Activated CD4-positive, alpha-beta T cell treated with anti-CD3 and anti-CD28 coated beads, Interleukin-2, amount 50 U/mL, for 16 hours (primary cell): Measurements from ENCODE around the gene AATF.

Experiments used
- DNase-seq: peaks from one replicate; pipeline ENCODE4 v3.0.0-alpha.2; 2020

The AATF gene

GRCh38 chr17:36948717-36949460 lies at the start of gene AATF:
Gene AATF, plus strand, starts transcription at chr17:36948954. Its CDS starts 172 bp downstream, at chr17:36949126.
- DNase-seq: peak; percentile 97

GRCh38 chr17:36899250-36900159 lies 49.2 kb upstream of the AATF start:
- DNase-seq: no peak

GRCh38 chr17:36900160-36900512 lies 48.6 kb upstream of the AATF start:
- no peak for DNase-seq

GRCh38 chr17:36901506-36901905 lies 47.2 kb upstream of the AATF start:
- DNase-seq: no peak

GRCh38 chr17:36907407-36907806 lies 41.3 kb upstream of the AATF start:
- no peak for DNase-seq

GRCh38 chr17:36910513-36910912 lies 38.2 kb upstream of the AATF start:
- no peak for DNase-seq

- no peak for DNase-seq
These were observed 37.8 kb upstream of the AATF start for GRCh38 chr17:36911001-36911400.

- no peak for DNase-seq
These were observed 35.6 kb upstream of the AATF start for GRCh38 chr17:36913132-36913531.

- DNase-seq: no peak
These were observed 30.5 kb upstream of the AATF start for GRCh38 chr17:36918211-36918691.

GRCh38 chr17:36919407-36919968 lies 29.3 kb upstream of the AATF start:
- DNase-seq: no peak

GRCh38 chr17:36920032-36921005 lies 28.4 kb upstream of the AATF start:
- no peak for DNase-seq

- peak; percentile 74 for DNase-seq
These were observed 27.5 kb upstream of the AATF start for GRCh38 chr17:36921095-36921851.

- DNase-seq: no peak
These were observed 26.6 kb upstream of the AATF start for GRCh38 chr17:36922175-36922574.

- DNase-seq: no peak
These were observed 24.9 kb upstream of the AATF start for GRCh38 chr17:36923814-36924221.

GRCh38 chr17:36926226-36926625 lies 22.5 kb upstream of the AATF start:
- no peak for DNase-seq

GRCh38 chr17:36926701-36927100 lies 22.1 kb upstream of the AATF start:
- no peak for DNase-seq

GRCh38 chr17:36928471-36929345 lies 20.0 kb upstream of the AATF start:
- DNase-seq: no peak

- DNase-seq: no peak
These were observed 18.7 kb upstream of the AATF start for GRCh38 chr17:36929851-36930582.

GRCh38 chr17:36930583-36930900 lies 18.2 kb upstream of the AATF start:
- no peak for DNase-seq

GRCh38 chr17:36931096-36931696 lies 17.6 kb upstream of the AATF start:
- no peak for DNase-seq
